Breast epithelium (tissue), 3 donors: ENCODE results near the gene FRRS1.

ENCODE experiments used
- POLR2A ChIP-seq: fragments of 450-650 bp; IDR thresholded peaks from one replicate; pipeline ENCODE4 v1.6.1; 2016; ENCODE audit warnings: antibody characterized with exemption, mild to moderate bottlenecking, moderate library complexity
- POLR2AphosphoS5 ChIP-seq, 3 donors: sonication (generic); formaldehyde crosslinking; IDR thresholded peaks; one replicate each; pipeline ENCODE4 v1.6.1; 2017; ENCODE audit warnings: antibody characterized with exemption in 3 of 3
- TF ChIP-seq, protein P1 (sequence below), 3 donors: fragments of 450-650 bp; IDR thresholded peaks; one replicate each; pipeline ENCODE4 v1.5.1; 2016 to 2017; ENCODE audit warnings: antibody characterized with exemption in 3 of 3, mild to moderate bottlenecking in 3 of 3, moderate library complexity in 3 of 3

- TF ChIP-seq, protein P1, sequence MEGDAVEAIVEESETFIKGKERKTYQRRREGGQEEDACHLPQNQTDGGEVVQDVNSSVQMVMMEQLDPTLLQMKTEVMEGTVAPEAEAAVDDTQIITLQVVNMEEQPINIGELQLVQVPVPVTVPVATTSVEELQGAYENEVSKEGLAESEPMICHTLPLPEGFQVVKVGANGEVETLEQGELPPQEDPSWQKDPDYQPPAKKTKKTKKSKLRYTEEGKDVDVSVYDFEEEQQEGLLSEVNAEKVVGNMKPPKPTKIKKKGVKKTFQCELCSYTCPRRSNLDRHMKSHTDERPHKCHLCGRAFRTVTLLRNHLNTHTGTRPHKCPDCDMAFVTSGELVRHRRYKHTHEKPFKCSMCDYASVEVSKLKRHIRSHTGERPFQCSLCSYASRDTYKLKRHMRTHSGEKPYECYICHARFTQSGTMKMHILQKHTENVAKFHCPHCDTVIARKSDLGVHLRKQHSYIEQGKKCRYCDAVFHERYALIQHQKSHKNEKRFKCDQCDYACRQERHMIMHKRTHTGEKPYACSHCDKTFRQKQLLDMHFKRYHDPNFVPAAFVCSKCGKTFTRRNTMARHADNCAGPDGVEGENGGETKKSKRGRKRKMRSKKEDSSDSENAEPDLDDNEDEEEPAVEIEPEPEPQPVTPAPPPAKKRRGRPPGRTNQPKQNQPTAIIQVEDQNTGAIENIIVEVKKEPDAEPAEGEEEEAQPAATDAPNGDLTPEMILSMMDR (IDR thresholded peaks at IDR 0.05): no peak
- no peak for TF ChIP-seq POLR2AphosphoS5 (IDR thresholded peaks at IDR 0.05)
- TF ChIP-seq POLR2A: no peak
Measured at GRCh38 chr1:99764909-99765308, 1.5 kb downstream of the FRRS1 start.
